ENCODE measurements around the gene LRIG1.

DNA sequence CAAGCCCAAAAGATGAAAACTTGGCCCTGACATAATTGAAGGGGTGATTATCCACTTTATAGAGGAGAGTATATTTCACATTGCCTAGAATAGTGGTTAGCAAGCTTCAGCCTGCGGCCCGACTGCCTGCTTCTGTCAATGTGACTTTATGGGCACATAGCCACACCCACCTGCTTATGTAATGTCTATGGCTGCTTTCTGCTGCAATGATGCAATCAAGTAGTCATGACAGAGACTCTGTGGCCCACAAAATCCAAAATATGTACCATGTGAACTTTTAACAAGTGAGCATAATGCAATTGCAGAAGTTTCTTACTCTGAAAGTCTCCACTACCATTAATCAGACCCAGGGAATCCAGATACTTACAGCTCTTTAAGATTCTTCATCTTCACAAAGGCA lies 103.1 kb downstream of the LRIG1 start:
- TF ChIP-seq EZH2 (IDR thresholded peaks at IDR 0.05; ENCODE audit: borderline replicate concordance, low read depth, low read length, severe bottlenecking) (no peak), CTCF (IDR thresholded peaks at IDR 0.05; ENCODE audit: borderline replicate concordance, extremely low read depth, low read length, poor library complexity, severe bottlenecking) (no peak)
